Measurements from ENCODE around the gene ANKRD11. TPM values are rescaled to one million over a fixed set of nuclear protein-coding genes. Genes with fewer than 3 reads are reported as not detected.
"Not testable (repeated sequence)": the region's sequence is repeated elsewhere in the genome, so short reads cannot be mapped to it uniquely, and the experiment has no call there.

ANKRD11 gene
- total RNA-seq, 2 donors from 2014 or later = 197 to 320 TPM

- Mint-ChIP-seq H3K4me1 (ENCODE audit: low read depth in 2 of 2) (peaks cover 66 to 81% of the 10 kb centered on the region in 2 donors), H3K27ac (peak overlapping the region in 1 of 2 donors; percentile 86), H3K4me3 (peak overlapping the region; percentile 48)
- not testable (repeated sequence) for H3K27me3 Mint-ChIP-seq; ATAC-seq; H3K36me3 Mint-ChIP-seq; H3K9me3 Mint-ChIP-seq; DNase-seq (ENCODE audit: low spot score)
These were observed 161.7 kb downstream of the ANKRD11 start for GRCh38 chr16:89328412-89329400.

GRCh38 chr16:89326721-89327120 is 163.6 kb downstream of the ANKRD11 start:
- no peak for ATAC-seq
- no peak for DNase-seq (ENCODE audit: low spot score)
- Mint-ChIP-seq H3K27ac (peak overlapping the region; percentile 86 to 94), H3K36me3 (no peaks in the 10 kb centered on the region), H3K4me1 (ENCODE audit: low read depth in 2 of 2) (peaks cover 68 to 82% of the 10 kb centered on the region in 2 donors), H3K9me3 (no peaks in the 10 kb centered on the region), H3K27me3 (no peaks in the 10 kb centered on the region), H3K4me3 (peak overlapping the region; percentile 90)

GRCh38 chr16:89325861-89326471 is 164.4 kb downstream of the ANKRD11 start:
- H3K4me3 Mint-ChIP-seq = peak overlapping the region; percentile 90
- no peaks in the 10 kb centered on the region for H3K36me3 Mint-ChIP-seq
- no peaks in the 10 kb centered on the region for H3K9me3 Mint-ChIP-seq
- peak; percentile 29 to 48 for ATAC-seq
- H3K27ac Mint-ChIP-seq = peak overlapping the region; percentile 86 to 94
- DNase-seq (ENCODE audit: low spot score) = no peak
- H3K4me1 Mint-ChIP-seq (ENCODE audit: low read depth in 2 of 2) = peaks cover 65 to 78% of the 10 kb centered on the region in 2 donors
- H3K27me3 Mint-ChIP-seq = no peaks in the 10 kb centered on the region

GRCh38 chr16:89324056-89325010 is 166.0 kb downstream of the ANKRD11 start:
- H3K27ac Mint-ChIP-seq = peak overlapping the region; percentile 86 to 94
- H3K4me1 Mint-ChIP-seq (ENCODE audit: low read depth in 2 of 2) = peaks cover 74 to 89% of the 10 kb centered on the region in 2 donors
- ATAC-seq (peak; percentile 65 to 80), DNase-seq (ENCODE audit: low spot score) (no peak)
- H3K27me3 Mint-ChIP-seq = no peaks in the 10 kb centered on the region
- no peaks in the 10 kb centered on the region for H3K9me3 Mint-ChIP-seq
- H3K4me3 Mint-ChIP-seq = peak overlapping the region; percentile 90
- no peaks in the 10 kb centered on the region for H3K36me3 Mint-ChIP-seq

GRCh38 chr16:89323120-89323960 is 167.0 kb downstream of the ANKRD11 start:
- peak overlapping the region; percentile 90 for H3K4me3 Mint-ChIP-seq
- no peaks in the 10 kb centered on the region for H3K36me3 Mint-ChIP-seq
- H3K4me1 Mint-ChIP-seq (ENCODE audit: low read depth in 2 of 2) = peaks cover 78 to 93% of the 10 kb centered on the region in 2 donors

GRCh38 chr16:89322321-89323119 is 167.8 kb downstream of the ANKRD11 start:
- DNase-seq (ENCODE audit: low spot score) (no peak), ATAC-seq (no peak)
- peak overlapping the region; percentile 60 for H3K4me3 Mint-ChIP-seq
- no peaks in the 10 kb centered on the region for H3K36me3 Mint-ChIP-seq
- H3K9me3 Mint-ChIP-seq = no peaks in the 10 kb centered on the region
- peak overlapping the region; percentile 81 to 86 for H3K27ac Mint-ChIP-seq
- H3K27me3 Mint-ChIP-seq = no peaks in the 10 kb centered on the region
- H3K4me1 Mint-ChIP-seq (ENCODE audit: low read depth in 2 of 2) = peaks cover 80 to 93% of the 10 kb centered on the region in 2 donors

More at GRCh38 chr16:89323120-89323960, 167.0 kb downstream of the ANKRD11 start:
- DNase-seq (ENCODE audit: low spot score) = no peak
- peak overlapping the region; percentile 86 to 94 for H3K27ac Mint-ChIP-seq
- ATAC-seq = no peak
- H3K27me3 Mint-ChIP-seq = no peaks in the 10 kb centered on the region
- H3K9me3 Mint-ChIP-seq = no peaks in the 10 kb centered on the region

GRCh38 chr16:89320782-89321501 is 169.4 kb downstream of the ANKRD11 start:
- no peaks in the 10 kb centered on the region for H3K9me3 Mint-ChIP-seq
- DNase-seq (ENCODE audit: low spot score) = peak; percentile 59

GRCh38 chr16:89319886-89320781 is 170.2 kb downstream of the ANKRD11 start:
- Mint-ChIP-seq H3K9me3 (no peaks in the 10 kb centered on the region), H3K4me1 (ENCODE audit: low read depth in 2 of 2) (peaks cover 80 to 91% of the 10 kb centered on the region in 2 donors), H3K27ac (peak overlapping the region; percentile 93 to 95), H3K36me3 (no peaks in the 10 kb centered on the region), H3K4me3 (peak overlapping the region; percentile 83), H3K27me3 (no peaks in the 10 kb centered on the region)
- peak; percentile 68 to 81 for ATAC-seq
- DNase-seq (ENCODE audit: low spot score) = peak; percentile 75

More at GRCh38 chr16:89320782-89321501, 169.4 kb downstream of the ANKRD11 start:
- ATAC-seq = no peak
- Mint-ChIP-seq H3K4me1 (ENCODE audit: low read depth in 2 of 2) (peaks cover 80 to 91% of the 10 kb centered on the region in 2 donors), H3K27me3 (no peaks in the 10 kb centered on the region), H3K36me3 (no peaks in the 10 kb centered on the region), H3K4me3 (peak overlapping the region; percentile 83), H3K27ac (peak overlapping the region; percentile 93 to 95)

- Mint-ChIP-seq H3K9me3 (no peaks in the 10 kb centered on the region), H3K36me3 (no peaks in the 10 kb centered on the region), H3K27ac (peak overlapping the region; percentile 93 to 95), H3K4me1 (ENCODE audit: low read depth in 2 of 2) (peaks cover 80 to 91% of the 10 kb centered on the region in 2 donors), H3K27me3 (no peaks in the 10 kb centered on the region), H3K4me3 (peak overlapping the region; percentile 83)
- no peak for DNase-seq (ENCODE audit: low spot score)
- no peak for ATAC-seq
These were observed 170.8 kb downstream of the ANKRD11 start for GRCh38 chr16:89319631-89319885.

- Mint-ChIP-seq H3K27ac (peak overlapping the region; percentile 93 to 95), H3K9me3 (no peaks in the 10 kb centered on the region), H3K4me3 (peak overlapping the region; percentile 83), H3K27me3 (no peaks in the 10 kb centered on the region), H3K36me3 (no peaks in the 10 kb centered on the region), H3K4me1 (ENCODE audit: low read depth in 2 of 2) (peaks cover 80 to 91% of the 10 kb centered on the region in 2 donors)
- ATAC-seq (no peak), DNase-seq (ENCODE audit: low spot score) (peak; percentile 51)
These were observed 171.3 kb downstream of the ANKRD11 start for GRCh38 chr16:89318871-89319630.

All from natural killer cell treated with Interleukin-12 subunit alpha and Interleukin-12 subunit beta and Interleukin-15 and Interleukin-18, amount 100 ng/mL, for 72 hours (primary cell).